ENCODE data around the gene ANTXR1.

DNA sequence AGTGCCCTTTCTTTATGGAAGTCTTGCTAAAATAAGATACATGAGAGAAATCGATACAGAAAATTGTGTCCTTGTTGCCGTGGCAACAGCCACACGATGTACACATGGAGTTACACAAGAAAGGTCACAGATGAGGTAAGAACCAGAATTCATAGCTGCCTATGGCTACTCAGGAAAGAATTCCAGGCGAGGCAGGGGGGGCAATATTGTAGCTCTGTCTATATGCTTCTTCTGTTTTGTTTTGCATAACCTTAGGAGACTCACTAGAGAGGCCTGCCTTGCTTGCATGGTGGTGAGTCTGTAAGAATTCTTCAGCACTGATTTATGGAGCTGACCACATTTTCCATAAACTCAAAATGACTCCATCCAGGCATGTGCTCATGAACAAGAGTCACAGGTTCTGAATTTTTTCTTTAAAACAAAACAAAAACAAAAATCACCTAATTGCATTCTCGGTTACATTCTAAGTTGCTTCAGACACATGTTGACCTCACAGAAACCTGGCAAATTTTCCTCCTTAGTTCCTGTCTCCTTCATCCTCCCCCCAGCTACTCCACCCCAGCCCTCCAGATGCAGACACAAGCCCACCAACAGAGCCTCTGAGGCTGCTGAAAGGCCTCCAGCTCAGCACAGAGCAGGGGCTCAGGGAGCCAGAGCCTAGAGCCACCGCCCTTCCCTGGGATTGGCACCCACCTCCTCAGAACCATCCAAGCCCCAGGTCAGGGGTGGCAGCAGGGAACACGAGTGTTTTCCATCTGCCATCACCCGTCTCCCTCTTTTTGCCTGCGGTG, 183.5 kb downstream of the ANTXR1 start:
- TF ChIP-seq NRF1 (IDR thresholded peaks at IDR 0.05; ENCODE audit: low read depth, low read length) (no peak), GABPA (IDR thresholded peaks at IDR 0.05; ENCODE audit: low read depth) (no peak), JUND (IDR thresholded peaks at IDR 0.05) (no peak), MXI1 (IDR thresholded peaks at IDR 0.05; ENCODE audit: low read depth, low read length) (no peak), RAD21 (IDR thresholded peaks at IDR 0.05; ENCODE audit: low read length) (no peak)
- TF ChIP-seq, protein P1, sequence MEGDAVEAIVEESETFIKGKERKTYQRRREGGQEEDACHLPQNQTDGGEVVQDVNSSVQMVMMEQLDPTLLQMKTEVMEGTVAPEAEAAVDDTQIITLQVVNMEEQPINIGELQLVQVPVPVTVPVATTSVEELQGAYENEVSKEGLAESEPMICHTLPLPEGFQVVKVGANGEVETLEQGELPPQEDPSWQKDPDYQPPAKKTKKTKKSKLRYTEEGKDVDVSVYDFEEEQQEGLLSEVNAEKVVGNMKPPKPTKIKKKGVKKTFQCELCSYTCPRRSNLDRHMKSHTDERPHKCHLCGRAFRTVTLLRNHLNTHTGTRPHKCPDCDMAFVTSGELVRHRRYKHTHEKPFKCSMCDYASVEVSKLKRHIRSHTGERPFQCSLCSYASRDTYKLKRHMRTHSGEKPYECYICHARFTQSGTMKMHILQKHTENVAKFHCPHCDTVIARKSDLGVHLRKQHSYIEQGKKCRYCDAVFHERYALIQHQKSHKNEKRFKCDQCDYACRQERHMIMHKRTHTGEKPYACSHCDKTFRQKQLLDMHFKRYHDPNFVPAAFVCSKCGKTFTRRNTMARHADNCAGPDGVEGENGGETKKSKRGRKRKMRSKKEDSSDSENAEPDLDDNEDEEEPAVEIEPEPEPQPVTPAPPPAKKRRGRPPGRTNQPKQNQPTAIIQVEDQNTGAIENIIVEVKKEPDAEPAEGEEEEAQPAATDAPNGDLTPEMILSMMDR (IDR thresholded peaks at IDR 0.05) = no peak
- TF ChIP-seq, protein P2, sequence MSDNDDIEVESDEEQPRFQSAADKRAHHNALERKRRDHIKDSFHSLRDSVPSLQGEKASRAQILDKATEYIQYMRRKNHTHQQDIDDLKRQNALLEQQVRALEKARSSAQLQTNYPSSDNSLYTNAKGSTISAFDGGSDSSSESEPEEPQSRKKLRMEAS (IDR thresholded peaks at IDR 0.05; ENCODE audit: low read depth) = no peak

Measured in SK-N-SH (cell line).